Measurements from ENCODE around the gene CD74.
"Not testable (repeated sequence)": the region's sequence is repeated elsewhere in the genome, so short reads cannot be mapped to it uniquely, and the experiment has no call there.

CD74 gene

GRCh38 chr5:150412319-150413175 lies at the start of gene CD74:
CD74 (minus strand) TSS chr5:150412910; CDS start chr5:150412749, 161 bp downstream.
- CTCF ChIA-PET, result interaction anchor here (1.0 to 5.4 kb wide), 4 partner anchors 13 to 61 kb away, joined by 3 to 31 read pairs (median 4); no protein-coding TSS in a partner anchor
- Mint-ChIP-seq H3K27me3 (no peaks in the 10 kb centered on the region), H3K4me1 (peaks cover 45% of the 10 kb centered on the region), H3K27ac (peak within 1 kb of the TSS; percentile 99), H3K9me3 (no peaks in the 10 kb centered on the region), H3K4me3 (peak within 1 kb of the TSS; percentile 94), H3K36me3 (peaks cover 19% of the 10 kb centered on the region)
- DNase-seq, result peak; percentile 97

- Mint-ChIP-seq H3K36me3 (no peaks in the 10 kb centered on the region), H3K27ac (no peak overlapping the region)
These were observed 48.5 kb upstream of the CD74 start for GRCh38 chr5:150461231-150461630.

GRCh38 chr5:150460781-150461180 lies 48.1 kb upstream of the CD74 start:
- H3K9me3 Mint-ChIP-seq, result no peaks in the 10 kb centered on the region
- no peak for DNase-seq
- peak overlapping the region; percentile 39 for H3K27ac Mint-ChIP-seq
- H3K4me3 Mint-ChIP-seq, result no peak overlapping the region
- H3K4me1 Mint-ChIP-seq, result peaks cover 45% of the 10 kb centered on the region
- CTCF ChIA-PET, result interaction anchor here (0.9 to 2.8 kb wide), 6 partner anchors 63 to 386 kb away, joined by 3 to 18 read pairs (median 6); partner anchors contain the start of gene IRGM
- H3K27me3 Mint-ChIP-seq, result no peaks in the 10 kb centered on the region
- H3K36me3 Mint-ChIP-seq, result no peaks in the 10 kb centered on the region

More at GRCh38 chr5:150461231-150461630, 48.5 kb upstream of the CD74 start:
- Mint-ChIP-seq H3K4me3 (no peak overlapping the region), H3K4me1 (peaks cover 45% of the 10 kb centered on the region), H3K27me3 (peaks cover 1% of the 10 kb centered on the region), H3K9me3 (no peaks in the 10 kb centered on the region)
- CTCF ChIA-PET, result interaction anchor here (0.9 to 2.1 kb wide), 4 partner anchors 70 to 386 kb away, joined by 3 to 7 read pairs (median 4); partner anchors contain the start of gene IRGM
- DNase-seq, result peak; percentile 39

GRCh38 chr5:150458802-150459557 lies 46.3 kb upstream of the CD74 start:
- no peaks in the 10 kb centered on the region for H3K36me3 Mint-ChIP-seq
- peak; percentile 89 for DNase-seq
- no peaks in the 10 kb centered on the region for H3K27me3 Mint-ChIP-seq
- H3K27ac Mint-ChIP-seq, result peak overlapping the region; percentile 74
- CTCF ChIA-PET, result interaction anchor here (0.6 to 4.0 kb wide), 19 partner anchors 9 to 526 kb away, joined by 3 to 18 read pairs (median 4); partner anchors contain the start of genes IRGM, RPS14 and SMIM3
- peaks cover 45% of the 10 kb centered on the region for H3K4me1 Mint-ChIP-seq
- peak overlapping the region; percentile 19 for H3K4me3 Mint-ChIP-seq
- no peaks in the 10 kb centered on the region for H3K9me3 Mint-ChIP-seq

GRCh38 chr5:150457562-150458240 lies 45.0 kb upstream of the CD74 start:
- H3K27me3 Mint-ChIP-seq, result no peaks in the 10 kb centered on the region
- H3K9me3 Mint-ChIP-seq, result no peaks in the 10 kb centered on the region
- DNase-seq, result no peak
- H3K4me1 Mint-ChIP-seq, result peaks cover 45% of the 10 kb centered on the region
- CTCF ChIA-PET, result interaction anchor here (0.6 to 4.0 kb wide), 21 partner anchors 8 to 527 kb away, joined by 3 to 18 read pairs (median 3); partner anchors contain the start of genes CD74, IRGM, RBM22 and RPS14
- peak overlapping the region; percentile 56 for H3K27ac Mint-ChIP-seq
- no peaks in the 10 kb centered on the region for H3K36me3 Mint-ChIP-seq
- peak overlapping the region; percentile 1 for H3K4me3 Mint-ChIP-seq

GRCh38 chr5:150457121-150457520 lies 44.4 kb upstream of the CD74 start:
- peak overlapping the region; percentile 56 for H3K27ac Mint-ChIP-seq
- no peaks in the 10 kb centered on the region for H3K27me3 Mint-ChIP-seq
- CTCF ChIA-PET, result interaction anchor here (0.6 to 4.0 kb wide), 15 partner anchors 15 to 658 kb away, joined by 3 to 16 read pairs (median 3); partner anchors contain the start of genes CD74, IRGM, RBM22 and SMIM3
- H3K4me3 Mint-ChIP-seq, result peak overlapping the region; percentile 1
- no peaks in the 10 kb centered on the region for H3K9me3 Mint-ChIP-seq
- peaks cover 45% of the 10 kb centered on the region for H3K4me1 Mint-ChIP-seq
- peak; percentile 37 for DNase-seq
- H3K36me3 Mint-ChIP-seq, result no peaks in the 10 kb centered on the region

- CTCF ChIA-PET, result no interaction called here
- Mint-ChIP-seq H3K36me3 (no peaks in the 10 kb centered on the region), H3K4me1 (peaks cover 30% of the 10 kb centered on the region)
These were observed 42.0 kb upstream of the CD74 start for GRCh38 chr5:150454492-150455229.

GRCh38 chr5:150454027-150454426 lies 41.3 kb upstream of the CD74 start:
- H3K27ac Mint-ChIP-seq, H3K36me3 Mint-ChIP-seq, H3K9me3 Mint-ChIP-seq, H3K4me3 Mint-ChIP-seq, H3K27me3 Mint-ChIP-seq, DNase-seq, CTCF ChIA-PET: not testable (repeated sequence)
- peaks cover 24% of the 10 kb centered on the region for H3K4me1 Mint-ChIP-seq

More at GRCh38 chr5:150454492-150455229, 42.0 kb upstream of the CD74 start:
- Mint-ChIP-seq H3K9me3 (peaks cover 1% of the 10 kb centered on the region), H3K27ac (no peak overlapping the region), H3K27me3 (no peaks in the 10 kb centered on the region), H3K4me3 (no peak overlapping the region)
- no peak for DNase-seq

- CTCF ChIA-PET, result no interaction called here
- no peak overlapping the region for H3K27ac Mint-ChIP-seq
- no peaks in the 10 kb centered on the region for H3K27me3 Mint-ChIP-seq
- peaks cover 12% of the 10 kb centered on the region for H3K36me3 Mint-ChIP-seq
- H3K4me3 Mint-ChIP-seq, result no peak overlapping the region
- H3K9me3 Mint-ChIP-seq, result peaks cover 1% of the 10 kb centered on the region
- no peak for DNase-seq
- H3K4me1 Mint-ChIP-seq, result peaks cover 25% of the 10 kb centered on the region
These were observed 40.2 kb upstream of the CD74 start for GRCh38 chr5:150452914-150453313.

GRCh38 chr5:150451594-150451993 lies 38.9 kb upstream of the CD74 start:
- H3K27me3 Mint-ChIP-seq, result no peaks in the 10 kb centered on the region
- H3K4me1 Mint-ChIP-seq, result peaks cover 25% of the 10 kb centered on the region
- H3K27ac Mint-ChIP-seq, result no peak overlapping the region
- peaks cover 25% of the 10 kb centered on the region for H3K36me3 Mint-ChIP-seq
- H3K9me3 Mint-ChIP-seq, result peaks cover 1% of the 10 kb centered on the region
- H3K4me3 Mint-ChIP-seq, result no peak overlapping the region
- DNase-seq, result no peak
- CTCF ChIA-PET, result no interaction called here

GRCh38 chr5:150449517-150450339 lies 37.0 kb upstream of the CD74 start, which contains the start of gene RPS14:
RPS14 (minus strand) TSS chr5:150449739; CDS start chr5:150447733, 2,006 bp downstream.
- peaks cover 1% of the 10 kb centered on the region for H3K9me3 Mint-ChIP-seq
- H3K4me1 Mint-ChIP-seq, result peaks cover 35% of the 10 kb centered on the region
- peak within 1 kb of the TSS; percentile 95 for H3K4me3 Mint-ChIP-seq
- H3K36me3 Mint-ChIP-seq, result peaks cover 40% of the 10 kb centered on the region
- H3K27me3 Mint-ChIP-seq, result no peaks in the 10 kb centered on the region
- H3K27ac Mint-ChIP-seq, result peak within 1 kb of the TSS; percentile 99
- DNase-seq, result peak; percentile 97
- CTCF ChIA-PET, result interaction anchor here (0.7 to 1.8 kb wide), 11 partner anchors 9 to 287 kb away, joined by 3 to 14 read pairs (median 3); partner anchors contain the start of gene RBM22

GRCh38 chr5:150448952-150449516 lies 36.3 kb upstream of the CD74 start:
- H3K36me3 Mint-ChIP-seq, result peaks cover 42% of the 10 kb centered on the region
- H3K4me1 Mint-ChIP-seq, result peaks cover 35% of the 10 kb centered on the region
- no peaks in the 10 kb centered on the region for H3K27me3 Mint-ChIP-seq
- peak; percentile 37 for DNase-seq
- CTCF ChIA-PET, result interaction anchor here (0.7 to 1.8 kb wide), 3 partner anchors 10 to 34 kb away, joined by 3 to 14 read pairs (median 4); no protein-coding TSS in a partner anchor
- peak overlapping the region; percentile 99 for H3K27ac Mint-ChIP-seq
- H3K9me3 Mint-ChIP-seq, result peaks cover 1% of the 10 kb centered on the region
- peak overlapping the region; percentile 95 for H3K4me3 Mint-ChIP-seq

Data from activated naive CD4-positive, alpha-beta T cell treated with anti-CD3 and anti-CD28 coated beads, Interleukin-2, amount 10 ng/mL, durations not matched to agents 7 days and 5 days (primary cell).